HG03139 (cell line): Measurements from ENCODE around the gene NPR1.
"Not testable (repeated sequence)": the region's sequence is repeated elsewhere in the genome, so short reads cannot be mapped to it uniquely, and the experiment has no call there.

Source experiments
- ATAC-seq: cut with Tn5 transposase; IDR thresholded peaks from one replicate; pipeline ENCODE4 v1.9.1; 2021; ENCODE audit not compliant: unreplicated experiment

The NPR1 gene

GRCh38 chr1:153723687-153724086 lies 45.2 kb downstream of the NPR1 start:
- ATAC-seq: no peak

GRCh38 chr1:153724634-153725033 lies 46.1 kb downstream of the NPR1 start:
- not testable (repeated sequence) for ATAC-seq

- peak; percentile 96 for ATAC-seq
These were observed 49.2 kb downstream of the NPR1 start, which contains the start of gene INTS3 for GRCh38 chr1:153727463-153728304. INTS3 (plus strand) TSS chr1:153728050; CDS start chr1:153728635, 585 bp downstream.

- no peak for ATAC-seq
These were observed 50.0 kb downstream of the NPR1 start for GRCh38 chr1:153728305-153729066.

GRCh38 chr1:153730468-153730988 lies 52.0 kb downstream of the NPR1 start:
- no peak for ATAC-seq

GRCh38 chr1:153733970-153734369 lies 55.5 kb downstream of the NPR1 start:
- no peak for ATAC-seq

- ATAC-seq: no peak
These were observed 56.1 kb downstream of the NPR1 start for GRCh38 chr1:153734396-153735089.

- ATAC-seq: no peak
These were observed 56.6 kb downstream of the NPR1 start for GRCh38 chr1:153735090-153735420.

- no peak for ATAC-seq
These were observed 63.5 kb downstream of the NPR1 start for GRCh38 chr1:153741986-153742385.

- ATAC-seq: peak; percentile 62
These were observed 64.1 kb downstream of the NPR1 start for GRCh38 chr1:153742411-153743142.
